GM19397 (cell line): ENCODE measurements around the gene TRIB2.
A peak's percentile ranks its signal among the peaks of the same experiment; 100 is the strongest.

Experiments
- ATAC-seq: cut with Tn5 transposase; IDR thresholded peaks from one replicate; pipeline ENCODE4 v1.9.1; 2021; ENCODE audit warnings: mild to moderate bottlenecking, moderate library complexity; ENCODE audit not compliant: unreplicated experiment

The TRIB2 gene

GRCh38 chr2:12719400-12720277 lies 2.9 kb downstream of the TRIB2 start:
- ATAC-seq = no peak

- no peak for ATAC-seq
These were observed 3.5 kb downstream of the TRIB2 start for GRCh38 chr2:12720278-12720620.

GRCh38 chr2:12720754-12721378 lies 4.1 kb downstream of the TRIB2 start:
- no peak for ATAC-seq

DNA sequence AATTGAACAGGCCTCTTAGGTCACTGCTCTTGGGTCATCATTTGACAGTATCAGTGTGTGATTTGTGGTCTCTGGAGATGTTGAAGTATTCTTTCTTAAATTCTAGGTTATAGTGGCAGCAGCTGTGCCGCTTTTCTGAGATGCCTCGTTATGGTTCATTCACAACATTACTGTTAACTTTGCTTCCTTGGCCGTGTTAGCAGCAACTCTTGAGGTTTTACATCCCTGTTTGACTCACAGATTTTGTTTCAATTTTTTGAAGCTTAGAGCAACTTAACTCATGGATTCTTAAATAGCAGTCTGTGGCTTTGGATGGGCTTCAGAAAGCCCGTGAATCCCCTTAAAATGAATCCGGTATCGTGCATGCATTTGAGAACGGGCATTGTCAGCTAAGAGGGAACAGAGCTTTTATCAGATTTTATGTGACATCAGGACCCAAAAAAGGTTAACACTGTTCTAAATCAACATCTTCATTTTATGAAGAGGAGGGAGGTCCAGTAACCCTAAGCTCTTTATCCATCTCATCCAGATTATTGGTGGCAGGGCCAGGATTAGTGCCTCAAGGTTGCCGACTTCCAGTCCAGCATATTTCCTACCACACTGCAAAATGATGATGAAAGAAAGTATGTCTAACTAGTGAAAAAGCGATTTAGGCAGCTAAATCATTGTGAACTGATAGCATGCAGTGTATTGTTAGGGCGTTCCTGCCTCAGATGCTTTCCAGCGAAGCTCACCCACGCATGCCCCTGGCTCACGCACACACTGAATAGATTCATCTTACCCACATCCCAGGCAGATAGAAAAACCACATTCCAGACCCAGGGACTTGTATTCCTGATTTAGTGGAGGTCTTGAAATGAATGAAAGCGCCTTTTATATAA lies 5.1 kb downstream of the TRIB2 start:
- no peak for ATAC-seq

GRCh38 chr2:12722447-12723316 lies 5.9 kb downstream of the TRIB2 start:
- no peak for ATAC-seq

DNA sequence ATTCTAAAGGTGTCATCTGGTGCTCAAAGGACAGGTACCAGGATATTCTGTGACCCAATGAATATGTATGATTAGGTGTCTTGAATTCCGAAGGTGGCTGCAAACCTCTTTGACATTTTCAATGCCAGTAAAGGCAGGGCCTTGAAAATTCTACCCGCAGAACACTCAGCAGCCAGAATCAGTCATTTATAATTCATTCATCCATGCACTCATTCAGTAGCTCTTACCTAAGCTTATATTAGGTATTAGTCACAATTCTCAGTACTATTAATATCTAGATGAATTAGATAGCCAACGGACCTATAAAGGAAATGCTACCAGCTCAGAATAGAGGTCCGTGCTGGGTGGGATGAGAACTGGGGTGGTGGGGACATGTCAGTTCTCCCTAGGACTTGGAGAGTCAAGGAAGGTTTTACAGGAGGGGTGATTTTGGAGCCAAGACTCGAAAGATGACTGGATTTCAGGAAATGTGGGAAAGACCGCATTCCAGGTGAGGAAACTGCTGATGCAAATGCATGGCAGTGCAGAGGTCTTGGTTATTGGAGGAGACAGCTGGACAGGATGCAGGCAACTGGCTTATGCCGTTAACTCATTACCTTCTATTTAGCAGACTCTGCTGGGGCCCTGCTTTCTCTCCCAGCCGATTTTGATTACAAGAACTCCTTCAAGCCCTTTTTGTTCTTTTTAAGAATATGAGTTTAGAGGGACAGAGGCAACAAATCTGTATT lies 7.2 kb downstream of the TRIB2 start:
- ATAC-seq = no peak

DNA sequence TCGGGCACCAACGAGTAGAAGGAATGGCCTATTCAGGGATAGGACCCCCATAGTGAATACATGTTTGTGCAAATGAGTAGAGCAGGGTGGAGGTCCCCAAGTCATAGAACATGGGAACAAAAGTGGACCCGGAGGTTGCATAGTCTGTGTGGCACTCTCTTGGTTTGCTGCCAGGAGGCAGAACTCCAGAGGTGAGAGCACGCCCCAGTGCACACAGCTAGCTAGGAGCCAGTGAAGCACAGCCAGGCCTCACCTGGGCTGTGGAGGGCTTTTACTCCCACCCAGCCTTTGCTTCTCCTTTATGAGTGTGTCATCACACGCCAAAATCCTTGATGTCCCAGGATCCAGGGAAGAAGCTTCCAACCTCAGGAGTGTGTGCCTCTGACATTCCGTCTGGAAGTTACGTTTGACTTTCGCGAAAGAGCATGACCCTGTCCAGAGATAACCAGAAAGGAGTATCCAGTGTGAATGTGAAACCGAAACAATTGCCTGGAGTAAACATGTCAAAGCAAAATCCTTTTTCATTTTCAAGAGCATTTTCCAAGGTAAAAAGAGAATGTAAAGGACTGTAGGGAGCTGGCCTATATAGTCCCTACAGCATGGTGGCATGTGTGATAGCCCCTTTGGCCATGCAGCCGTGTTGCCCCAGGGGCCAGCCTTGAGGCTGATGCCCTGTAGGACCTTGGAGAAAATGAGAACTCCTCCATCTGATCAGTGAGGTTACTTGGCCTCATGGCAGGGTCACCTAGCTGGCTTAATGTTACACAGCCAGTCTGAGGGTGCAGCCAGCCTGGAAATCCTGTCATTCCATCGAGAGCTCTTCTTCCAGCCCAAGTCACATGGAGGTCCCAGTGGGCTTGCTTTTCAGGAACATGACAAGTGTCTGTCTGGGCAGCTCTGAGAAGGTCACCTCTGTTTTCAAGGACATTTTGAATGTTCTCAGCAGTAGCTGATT lies 8.8 kb downstream of the TRIB2 start:
- no peak for ATAC-seq

GRCh38 chr2:12726271-12726670 lies 9.5 kb downstream of the TRIB2 start:
- no peak for ATAC-seq

DNA sequence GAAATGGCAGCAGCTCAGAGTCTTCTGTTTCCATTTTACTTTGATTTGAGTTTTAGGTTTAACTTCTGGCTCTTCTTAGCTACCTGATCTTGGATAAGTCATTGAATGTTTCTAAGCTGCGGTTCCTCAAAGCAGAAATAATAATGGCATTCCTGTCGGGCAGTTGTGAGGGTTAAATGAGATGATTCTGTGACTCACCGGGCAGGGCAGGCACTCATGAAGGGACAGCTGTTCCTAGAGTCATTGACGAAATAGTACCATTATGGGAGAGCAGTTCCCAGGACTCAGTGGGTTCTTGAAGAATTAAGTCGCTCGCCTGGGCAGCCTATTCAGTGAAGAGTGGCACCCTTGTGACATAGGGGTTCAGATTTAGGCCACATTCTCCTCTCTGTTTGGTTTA lies 10.3 kb downstream of the TRIB2 start:
- no peak for ATAC-seq

- ATAC-seq = no peak
These were observed 10.9 kb downstream of the TRIB2 start for GRCh38 chr2:12727641-12728040.

DNA sequence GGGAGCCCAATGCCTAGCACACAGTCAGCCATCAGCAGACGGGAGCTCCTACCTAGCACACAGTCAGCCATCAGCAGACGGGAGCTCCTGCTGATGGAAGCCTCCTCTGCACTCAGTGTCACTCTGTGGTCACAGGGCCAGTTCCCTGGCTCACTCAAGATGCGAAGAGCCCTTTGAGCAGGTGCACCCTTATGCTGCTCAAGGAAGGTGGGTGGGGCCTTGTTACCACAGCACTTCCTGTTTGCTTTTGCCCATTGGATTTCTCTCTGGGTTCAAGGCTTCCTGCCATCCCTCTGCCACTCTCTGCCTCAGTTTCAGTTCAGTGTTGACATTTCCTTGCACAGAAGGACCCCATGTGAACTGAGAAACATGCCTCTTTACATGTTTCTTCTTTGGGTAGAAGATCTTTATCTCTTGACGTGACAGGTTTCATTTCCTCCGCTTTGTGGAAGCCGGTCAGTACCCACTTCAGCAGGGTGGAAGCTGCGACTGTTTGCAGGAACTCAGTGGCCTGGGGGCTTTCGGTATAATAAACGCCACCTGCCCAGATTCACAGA lies 11.6 kb downstream of the TRIB2 start:
- ATAC-seq = peak; percentile 84

- no peak for ATAC-seq
These were observed 13.5 kb downstream of the TRIB2 start for GRCh38 chr2:12730265-12730664.

- ATAC-seq = no peak
These were observed 15.1 kb downstream of the TRIB2 start for GRCh38 chr2:12731701-12732280.

DNA sequence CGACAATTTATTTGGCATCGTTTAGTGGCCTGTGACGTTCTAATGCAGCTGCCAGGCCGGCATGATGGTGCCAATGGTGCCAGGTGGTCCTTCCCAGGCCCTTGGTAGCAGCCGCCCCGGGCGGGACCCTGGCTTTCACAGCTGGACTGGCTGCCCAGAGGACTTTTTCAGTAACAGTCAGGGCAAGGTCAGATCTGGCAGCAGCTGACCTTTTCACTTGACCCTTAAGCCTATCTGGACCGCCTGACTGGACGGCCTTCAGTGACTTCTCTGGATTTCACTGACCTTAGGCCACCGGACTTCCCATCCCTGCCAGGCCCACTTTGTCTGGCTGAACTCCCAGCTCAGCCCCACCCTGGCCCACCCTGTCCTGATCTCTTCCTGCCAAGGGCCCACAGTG lies 15.9 kb downstream of the TRIB2 start:
- ATAC-seq = no peak

DNA sequence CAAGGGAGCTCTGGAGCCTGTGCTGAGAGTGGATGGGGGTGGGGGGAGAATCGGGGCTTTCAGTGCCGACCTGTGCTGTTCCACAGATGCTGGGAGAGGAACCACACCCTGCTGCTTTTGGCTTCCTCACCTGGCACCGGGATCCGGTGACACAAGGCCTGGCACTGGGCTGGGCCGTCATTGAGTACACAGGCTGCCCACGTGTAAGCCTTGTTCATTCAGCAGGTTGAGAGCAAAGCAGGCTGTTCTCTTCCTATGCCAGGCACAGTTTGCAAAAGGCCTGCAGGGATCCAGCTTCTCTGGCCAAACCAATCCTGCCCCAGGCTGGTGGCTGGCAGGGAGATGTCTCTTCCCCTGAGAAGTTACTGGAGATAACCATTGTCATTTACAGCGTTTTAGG lies 17.1 kb downstream of the TRIB2 start:
- no peak for ATAC-seq

DNA sequence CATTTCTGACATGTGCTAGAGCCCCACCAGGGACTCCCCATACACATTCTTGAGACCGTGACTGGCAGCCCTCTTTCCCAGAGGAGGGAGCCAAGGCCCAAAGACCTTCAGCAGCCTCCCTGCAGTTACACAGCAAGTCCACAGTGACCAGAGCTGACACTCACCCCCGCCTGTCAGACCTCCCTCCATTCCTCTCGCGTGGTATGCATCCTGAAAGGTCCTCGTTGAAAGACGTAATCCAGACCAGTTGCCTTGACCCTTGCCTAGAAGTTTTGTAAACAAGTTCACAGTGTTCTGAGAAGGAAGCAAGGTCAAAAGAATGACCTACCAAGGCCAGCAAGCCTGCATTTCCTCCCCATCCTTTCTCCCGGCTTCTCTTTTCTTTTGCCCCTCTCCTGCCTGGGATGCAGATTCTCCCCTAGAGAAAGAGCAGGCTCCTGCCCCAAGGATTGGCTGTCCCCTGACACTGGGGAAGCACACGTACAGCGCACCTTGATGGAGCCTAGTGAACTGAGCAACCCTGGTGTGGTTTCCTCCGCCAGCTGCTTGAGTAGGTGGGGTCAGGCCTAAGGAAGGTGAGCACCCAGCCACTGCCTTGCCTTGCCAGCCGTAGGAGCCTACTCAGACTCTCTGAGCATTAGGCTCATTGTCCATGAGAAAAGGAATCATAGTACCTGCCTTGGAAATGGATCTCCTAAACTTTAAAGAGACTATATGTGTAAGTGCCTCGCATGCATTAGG lies 18.3 kb downstream of the TRIB2 start:
- no peak for ATAC-seq

DNA sequence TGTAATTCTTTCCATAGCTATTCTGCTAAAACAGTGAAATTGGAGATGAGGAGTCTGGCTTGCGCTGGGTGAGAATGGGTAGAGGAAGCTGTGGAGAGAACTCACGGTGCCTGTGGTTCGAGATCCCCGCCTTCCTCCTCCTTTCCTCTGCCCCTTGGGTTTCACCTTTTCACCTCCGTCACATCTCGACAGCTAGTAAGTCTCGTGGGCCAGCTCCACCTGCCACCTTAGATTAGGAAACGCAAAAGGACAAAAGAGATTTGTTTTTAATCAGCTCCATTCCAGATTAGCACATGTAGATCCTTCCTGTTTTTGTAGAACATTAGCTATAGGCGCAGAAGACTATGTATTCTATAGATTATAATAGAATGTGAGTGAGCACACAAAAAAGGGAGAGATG lies 20.6 kb downstream of the TRIB2 start:
- ATAC-seq = no peak
